ENCODE measurements around the gene ZMYND12. TPM values are rescaled to one million over a fixed set of nuclear protein-coding genes. Genes with fewer than 3 reads are reported as not detected.

ZMYND12 gene
- total RNA-seq, 1 donor from 2014 or later = 0.40 TPM

- H3K4me3 Mint-ChIP-seq (ENCODE audit: unreplicated experiment) = no peak overlapping the region
- no peak for TF ChIP-seq CTCF (IDR thresholded peaks at IDR 0.05)
- H3K4me1 Mint-ChIP-seq (ENCODE audit: unreplicated experiment) = no peaks in the 10 kb centered on the region
- DNase-seq (ENCODE audit: extremely low spot score, unreplicated experiment) = no peak
- H3K27me3 Mint-ChIP-seq (ENCODE audit: unreplicated experiment) = peaks cover 7% of the 10 kb centered on the region
- no peak overlapping the region for H3K27ac Mint-ChIP-seq (ENCODE audit: unreplicated experiment)
- H3K9me3 Mint-ChIP-seq (ENCODE audit: unreplicated experiment) = no peaks in the 10 kb centered on the region
- no peaks in the 10 kb centered on the region for H3K36me3 Mint-ChIP-seq (ENCODE audit: unreplicated experiment)
Observed at GRCh38 chr1:42392967-42393848, 62.6 kb downstream of the ZMYND12 start.

GRCh38 chr1:42392255-42392654 is 63.6 kb downstream of the ZMYND12 start:
- H3K4me1 Mint-ChIP-seq (ENCODE audit: unreplicated experiment) = no peaks in the 10 kb centered on the region

GRCh38 chr1:42386051-42386450 is 69.8 kb downstream of the ZMYND12 start:
- Mint-ChIP-seq H3K9me3 (ENCODE audit: unreplicated experiment) (no peaks in the 10 kb centered on the region), H3K36me3 (ENCODE audit: unreplicated experiment) (no peaks in the 10 kb centered on the region), H3K27ac (ENCODE audit: unreplicated experiment) (no peak overlapping the region), H3K4me1 (ENCODE audit: unreplicated experiment) (no peaks in the 10 kb centered on the region), H3K4me3 (ENCODE audit: unreplicated experiment) (no peak overlapping the region), H3K27me3 (ENCODE audit: unreplicated experiment) (peaks cover 41% of the 10 kb centered on the region)
- no peak for DNase-seq (ENCODE audit: extremely low spot score, unreplicated experiment)
- TF ChIP-seq CTCF (IDR thresholded peaks at IDR 0.05) = no peak

More at GRCh38 chr1:42392255-42392654, 63.6 kb downstream of the ZMYND12 start:
- no peak for DNase-seq (ENCODE audit: extremely low spot score, unreplicated experiment)
- H3K4me3 Mint-ChIP-seq (ENCODE audit: unreplicated experiment) = no peak overlapping the region
- no peaks in the 10 kb centered on the region for H3K36me3 Mint-ChIP-seq (ENCODE audit: unreplicated experiment)
- TF ChIP-seq CTCF (IDR thresholded peaks at IDR 0.05) = no peak
- no peaks in the 10 kb centered on the region for H3K9me3 Mint-ChIP-seq (ENCODE audit: unreplicated experiment)
- peaks cover 10% of the 10 kb centered on the region for H3K27me3 Mint-ChIP-seq (ENCODE audit: unreplicated experiment)
- H3K27ac Mint-ChIP-seq (ENCODE audit: unreplicated experiment) = no peak overlapping the region

- H3K4me3 Mint-ChIP-seq (ENCODE audit: unreplicated experiment) = no peak overlapping the region
- no peak for TF ChIP-seq CTCF (IDR thresholded peaks at IDR 0.05)
- H3K9me3 Mint-ChIP-seq (ENCODE audit: unreplicated experiment) = no peaks in the 10 kb centered on the region
- H3K36me3 Mint-ChIP-seq (ENCODE audit: unreplicated experiment) = no peaks in the 10 kb centered on the region
- peaks cover 41% of the 10 kb centered on the region for H3K27me3 Mint-ChIP-seq (ENCODE audit: unreplicated experiment)
- no peak overlapping the region for H3K27ac Mint-ChIP-seq (ENCODE audit: unreplicated experiment)
- H3K4me1 Mint-ChIP-seq (ENCODE audit: unreplicated experiment) = no peaks in the 10 kb centered on the region
- no peak for DNase-seq (ENCODE audit: extremely low spot score, unreplicated experiment)
Observed at GRCh38 chr1:42385283-42385682, 70.5 kb downstream of the ZMYND12 start.

- no peak for TF ChIP-seq CTCF (IDR thresholded peaks at IDR 0.05)
- Mint-ChIP-seq H3K36me3 (ENCODE audit: unreplicated experiment) (no peaks in the 10 kb centered on the region), H3K4me3 (ENCODE audit: unreplicated experiment) (peak overlapping the region; percentile 60), H3K9me3 (ENCODE audit: unreplicated experiment) (no peaks in the 10 kb centered on the region), H3K4me1 (ENCODE audit: unreplicated experiment) (peaks cover 5% of the 10 kb centered on the region), H3K27me3 (ENCODE audit: unreplicated experiment) (peaks cover 55% of the 10 kb centered on the region), H3K27ac (ENCODE audit: unreplicated experiment) (no peak overlapping the region)
- DNase-seq (ENCODE audit: extremely low spot score, unreplicated experiment) = no peak
Observed at GRCh38 chr1:42381280-42381673, 74.5 kb downstream of the ZMYND12 start.

Measured in osteocyte (in vitro differentiated cells).